ENCODE data around the gene FEM1A.
"Not testable (repeated sequence)": the region's sequence is repeated elsewhere in the genome, so short reads cannot be mapped to it uniquely, and the experiment has no call there.

FEM1A gene

GRCh38 chr19:4774136-4774535, 17.4 kb upstream of the FEM1A start:
- Histone ChIP-seq H3K27ac (ENCODE audit: low read length) (no peak overlapping the region), H3K36me3 (ENCODE audit: control insufficient read depth, insufficient read depth, low read length) (no peaks in the 10 kb centered on the region), H3K27me3 (ENCODE audit: control insufficient read depth, insufficient read depth, low read length) (no peaks in the 10 kb centered on the region), H3K9me3 (ENCODE audit: control insufficient read depth, insufficient read depth, low read length) (no peaks in the 10 kb centered on the region), H3K4me1 (ENCODE audit: control insufficient read depth, insufficient read depth, low read length) (peaks cover under 1% of the 10 kb centered on the region; the same call in 1 of the 2 replicates), H3K4me3 (ENCODE audit: low read length) (no peak overlapping the region)
- WGBS (ENCODE audit: insufficient coverage, insufficient read length), result no CpG with 5 or more reads among the region's 3 CpGs
- DNase-seq (ENCODE audit: low read depth, low spot score), result no peak

- no peaks in the 10 kb centered on the region for H3K27me3 ChIP-seq (ENCODE audit: control insufficient read depth, insufficient read depth, low read length)
- H3K9me3 ChIP-seq (ENCODE audit: control insufficient read depth, insufficient read depth, low read length), result no peaks in the 10 kb centered on the region
- H3K4me1 ChIP-seq (ENCODE audit: control insufficient read depth, insufficient read depth, low read length), result no peaks in the 10 kb centered on the region
- no peaks in the 10 kb centered on the region for H3K36me3 ChIP-seq (ENCODE audit: control insufficient read depth, insufficient read depth, low read length)
- H3K27ac ChIP-seq (ENCODE audit: low read length), result no peak overlapping the region
- DNase-seq (ENCODE audit: low read depth, low spot score), result no peak
- WGBS (ENCODE audit: insufficient coverage, insufficient read length), result no CpG with 5 or more reads among the region's 5 CpGs
- H3K4me3 ChIP-seq (ENCODE audit: low read length), result no peak overlapping the region
Measured at GRCh38 chr19:4775627-4776152, 15.8 kb upstream of the FEM1A start.

DNA sequence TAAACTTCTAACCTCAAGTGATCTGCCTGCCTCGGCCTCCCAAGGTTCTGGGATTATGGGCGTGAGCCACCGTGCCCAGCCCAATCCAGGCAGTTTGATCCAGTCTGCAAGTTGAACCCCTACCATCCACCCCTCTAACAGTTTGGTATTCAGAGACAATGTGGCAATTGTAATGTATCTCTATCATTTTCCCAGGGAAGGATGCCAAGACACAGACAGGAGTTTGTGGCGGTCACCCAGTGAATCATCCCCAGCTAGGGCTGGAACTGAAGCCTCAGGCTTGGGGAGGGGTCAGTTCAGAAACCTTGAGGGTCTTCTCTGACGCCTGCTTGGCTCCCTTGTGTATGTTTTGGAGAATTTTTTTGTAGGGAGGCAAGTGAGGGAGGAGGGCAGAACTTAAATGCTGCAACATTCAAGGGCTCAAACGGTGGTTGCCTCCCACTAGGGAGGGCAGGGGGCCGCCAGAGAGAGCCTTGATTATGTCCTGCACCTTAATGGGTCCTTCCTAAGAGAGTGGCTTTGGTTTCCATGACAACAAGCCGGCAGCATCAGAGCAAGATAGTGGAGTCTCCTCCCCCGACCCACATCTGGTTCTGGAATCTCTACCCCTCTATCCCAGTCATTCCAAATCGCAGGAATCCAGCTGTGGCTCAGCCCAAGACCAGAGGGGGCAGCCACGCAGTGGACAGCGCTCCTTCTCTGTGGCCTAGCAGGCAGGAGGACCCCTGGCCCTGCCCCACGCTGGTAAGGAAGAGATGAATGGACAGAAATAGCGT, 14.9 kb upstream of the FEM1A start:
- Histone ChIP-seq H3K4me3 (ENCODE audit: low read length) (no peak overlapping the region), H3K27ac (ENCODE audit: low read length) (no peak overlapping the region), H3K9me3 (ENCODE audit: control insufficient read depth, insufficient read depth, low read length) (no peaks in the 10 kb centered on the region), H3K27me3 (ENCODE audit: control insufficient read depth, insufficient read depth, low read length) (no peaks in the 10 kb centered on the region), H3K4me1 (ENCODE audit: control insufficient read depth, insufficient read depth, low read length) (no peaks in the 10 kb centered on the region), H3K36me3 (ENCODE audit: control insufficient read depth, insufficient read depth, low read length) (no peaks in the 10 kb centered on the region)
- no CpG with 5 or more reads among the region's 14 CpGs for WGBS (ENCODE audit: insufficient coverage, insufficient read length)
- DNase-seq (ENCODE audit: low read depth, low spot score), result no peak

- H3K4me1 ChIP-seq (ENCODE audit: control insufficient read depth, insufficient read depth, low read length); H3K27me3 ChIP-seq (ENCODE audit: control insufficient read depth, insufficient read depth, low read length); H3K36me3 ChIP-seq (ENCODE audit: control insufficient read depth, insufficient read depth, low read length); DNase-seq (ENCODE audit: low read depth, low spot score); H3K9me3 ChIP-seq (ENCODE audit: control insufficient read depth, insufficient read depth, low read length); H3K27ac ChIP-seq (ENCODE audit: low read length); H3K4me3 ChIP-seq (ENCODE audit: low read length): not testable (repeated sequence)
- no CpG with 5 or more reads among the region's 5 CpGs for WGBS (ENCODE audit: insufficient coverage, insufficient read length)
Measured at GRCh38 chr19:4778124-4778523, 13.4 kb upstream of the FEM1A start.

DNA sequence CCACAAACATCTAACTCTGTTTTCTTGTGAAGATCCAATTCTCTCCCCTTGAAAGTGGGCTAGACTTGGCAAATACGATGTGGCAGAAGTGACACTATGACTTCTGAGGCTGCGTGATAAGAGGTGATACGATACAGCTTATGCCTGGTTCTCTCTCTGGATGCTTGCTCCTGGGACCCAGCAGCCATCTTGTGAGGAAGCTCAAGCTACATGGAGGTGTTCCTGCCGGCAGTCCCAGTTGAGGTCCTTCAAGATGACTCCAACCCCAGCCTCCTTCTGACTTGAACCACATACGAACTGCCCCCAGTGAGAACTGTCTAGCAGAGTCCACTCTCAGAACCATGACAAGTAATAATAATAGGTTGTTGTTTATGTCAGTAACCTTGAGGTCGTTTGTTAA, 10.7 kb upstream of the FEM1A start:
- Histone ChIP-seq H3K4me3 (ENCODE audit: low read length) (no peak overlapping the region), H3K4me1 (ENCODE audit: control insufficient read depth, insufficient read depth, low read length) (no peaks in the 10 kb centered on the region), H3K27me3 (ENCODE audit: control insufficient read depth, insufficient read depth, low read length) (no peaks in the 10 kb centered on the region), H3K27ac (ENCODE audit: low read length) (no peak overlapping the region), H3K9me3 (ENCODE audit: control insufficient read depth, insufficient read depth, low read length) (no peaks in the 10 kb centered on the region), H3K36me3 (ENCODE audit: control insufficient read depth, insufficient read depth, low read length) (no peaks in the 10 kb centered on the region)
- WGBS (ENCODE audit: insufficient coverage, insufficient read length), result no CpG with 5 or more reads among the region's 6 CpGs
- no peak for DNase-seq (ENCODE audit: low read depth, low spot score)

GRCh38 chr19:4781801-4782200, 9.7 kb upstream of the FEM1A start:
- no peak overlapping the region for H3K4me3 ChIP-seq (ENCODE audit: low read length)
- no peak overlapping the region for H3K27ac ChIP-seq (ENCODE audit: low read length)
- no peaks in the 10 kb centered on the region for H3K9me3 ChIP-seq (ENCODE audit: control insufficient read depth, insufficient read depth, low read length)
- no peaks in the 10 kb centered on the region for H3K4me1 ChIP-seq (ENCODE audit: control insufficient read depth, insufficient read depth, low read length)
- DNase-seq (ENCODE audit: low read depth, low spot score), result no peak
- no peaks in the 10 kb centered on the region for H3K36me3 ChIP-seq (ENCODE audit: control insufficient read depth, insufficient read depth, low read length)
- no peaks in the 10 kb centered on the region for H3K27me3 ChIP-seq (ENCODE audit: control insufficient read depth, insufficient read depth, low read length)
- WGBS (ENCODE audit: insufficient coverage, insufficient read length), result no CpG with 5 or more reads among the region's 3 CpGs

DNA sequence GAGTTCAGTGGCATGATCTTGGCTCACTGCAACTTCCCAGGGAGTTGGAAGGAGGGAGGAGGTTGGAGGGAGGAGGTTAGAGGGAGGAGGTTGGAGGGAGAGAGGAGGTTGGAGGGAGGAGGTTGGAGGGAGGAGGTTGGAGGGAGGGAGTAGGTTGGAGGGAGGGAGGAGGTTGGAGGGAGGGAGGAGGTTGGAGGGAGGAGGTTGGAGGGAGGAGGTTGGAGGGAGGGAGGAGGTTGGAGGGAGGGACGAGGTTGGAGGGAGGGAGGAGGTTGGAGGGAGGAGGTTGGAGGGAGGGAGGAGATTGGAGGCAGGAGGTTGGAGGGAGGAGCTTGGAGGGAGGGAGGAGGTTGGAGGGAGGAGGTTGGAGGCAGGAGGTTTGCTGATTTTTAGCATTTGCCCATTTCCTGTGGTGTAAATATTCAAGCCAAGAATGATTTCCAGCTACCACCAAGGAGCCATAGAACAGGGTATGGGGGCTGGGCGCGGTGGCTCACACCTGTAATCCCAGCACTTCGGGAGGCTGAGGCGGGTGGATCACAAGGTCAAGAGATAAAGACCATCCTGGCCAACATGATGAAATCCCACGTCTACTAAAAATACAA, 5.0 kb upstream of the FEM1A start:
- not testable (repeated sequence) for H3K27ac ChIP-seq (ENCODE audit: low read length); H3K27me3 ChIP-seq (ENCODE audit: control insufficient read depth, insufficient read depth, low read length); H3K36me3 ChIP-seq (ENCODE audit: control insufficient read depth, insufficient read depth, low read length); H3K4me1 ChIP-seq (ENCODE audit: control insufficient read depth, insufficient read depth, low read length); H3K4me3 ChIP-seq (ENCODE audit: low read length); H3K9me3 ChIP-seq (ENCODE audit: control insufficient read depth, insufficient read depth, low read length); DNase-seq (ENCODE audit: low read depth, low spot score)
- no CpG with 5 or more reads among the region's 6 CpGs for WGBS (ENCODE audit: insufficient coverage, insufficient read length)

DNA sequence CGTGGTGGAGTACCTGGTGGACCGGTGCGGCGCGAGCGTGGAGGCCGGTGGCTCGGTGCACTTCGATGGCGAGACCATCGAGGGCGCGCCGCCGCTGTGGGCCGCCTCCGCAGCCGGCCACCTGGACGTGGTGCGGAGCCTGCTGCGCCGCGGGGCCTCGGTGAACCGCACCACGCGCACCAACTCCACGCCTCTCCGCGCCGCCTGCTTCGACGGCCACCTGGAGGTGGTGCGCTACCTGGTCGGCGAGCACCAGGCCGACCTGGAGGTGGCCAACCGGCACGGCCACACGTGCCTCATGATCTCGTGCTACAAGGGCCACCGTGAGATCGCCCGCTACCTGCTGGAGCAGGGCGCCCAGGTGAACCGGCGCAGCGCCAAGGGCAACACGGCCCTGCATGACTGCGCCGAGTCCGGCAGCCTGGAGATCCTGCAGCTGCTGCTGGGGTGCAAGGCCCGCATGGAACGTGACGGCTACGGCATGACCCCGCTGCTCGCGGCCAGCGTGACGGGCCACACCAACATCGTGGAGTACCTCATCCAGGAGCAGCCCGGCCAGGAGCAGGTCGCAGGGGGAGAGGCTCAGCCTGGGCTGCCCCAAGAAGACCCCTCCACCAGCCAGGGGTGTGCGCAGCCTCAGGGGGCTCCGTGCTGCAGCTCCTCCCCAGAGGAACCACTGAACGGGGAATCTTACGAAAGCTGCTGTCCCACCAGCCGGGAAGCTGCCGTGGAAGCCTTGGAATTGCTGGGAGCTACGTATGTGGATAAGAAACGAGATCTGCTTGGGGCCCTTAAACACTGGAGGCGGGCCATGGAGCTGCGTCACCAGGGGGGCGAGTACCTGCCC, 708 bp downstream of the FEM1A start:
- not testable (repeated sequence) for H3K9me3 ChIP-seq (ENCODE audit: control insufficient read depth, insufficient read depth, low read length); H3K27ac ChIP-seq (ENCODE audit: low read length); H3K4me1 ChIP-seq (ENCODE audit: control insufficient read depth, insufficient read depth, low read length); H3K27me3 ChIP-seq (ENCODE audit: control insufficient read depth, insufficient read depth, low read length); DNase-seq (ENCODE audit: low read depth, low spot score)
- no CpG with 5 or more reads among the region's 75 CpGs for WGBS (ENCODE audit: insufficient coverage, insufficient read length)
- H3K36me3 ChIP-seq (ENCODE audit: control insufficient read depth, insufficient read depth, low read length), result peaks cover 12% of the 10 kb centered on the region; the same call in 1 of the 2 replicates
- H3K4me3 ChIP-seq (ENCODE audit: low read length), result peak overlapping the region; percentile 95

DNA sequence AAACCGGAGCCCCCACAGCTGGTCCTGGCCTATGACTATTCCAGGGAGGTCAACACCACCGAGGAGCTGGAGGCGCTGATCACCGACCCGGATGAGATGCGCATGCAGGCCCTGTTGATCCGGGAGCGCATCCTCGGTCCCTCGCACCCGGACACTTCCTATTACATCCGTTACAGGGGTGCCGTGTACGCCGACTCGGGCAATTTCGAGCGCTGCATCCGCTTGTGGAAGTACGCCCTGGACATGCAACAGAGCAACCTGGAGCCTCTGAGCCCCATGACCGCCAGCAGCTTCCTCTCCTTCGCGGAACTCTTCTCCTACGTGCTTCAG, 1.3 kb downstream of the FEM1A start:
- not testable (repeated sequence) for H3K4me3 ChIP-seq (ENCODE audit: low read length); H3K9me3 ChIP-seq (ENCODE audit: control insufficient read depth, insufficient read depth, low read length); H3K4me1 ChIP-seq (ENCODE audit: control insufficient read depth, insufficient read depth, low read length); H3K27me3 ChIP-seq (ENCODE audit: control insufficient read depth, insufficient read depth, low read length); DNase-seq (ENCODE audit: low read depth, low spot score); H3K27ac ChIP-seq (ENCODE audit: low read length)
- no CpG with 5 or more reads among the region's 24 CpGs for WGBS (ENCODE audit: insufficient coverage, insufficient read length)
- H3K36me3 ChIP-seq (ENCODE audit: control insufficient read depth, insufficient read depth, low read length), result peaks cover 12% of the 10 kb centered on the region; the same call in 1 of the 2 replicates

DNA sequence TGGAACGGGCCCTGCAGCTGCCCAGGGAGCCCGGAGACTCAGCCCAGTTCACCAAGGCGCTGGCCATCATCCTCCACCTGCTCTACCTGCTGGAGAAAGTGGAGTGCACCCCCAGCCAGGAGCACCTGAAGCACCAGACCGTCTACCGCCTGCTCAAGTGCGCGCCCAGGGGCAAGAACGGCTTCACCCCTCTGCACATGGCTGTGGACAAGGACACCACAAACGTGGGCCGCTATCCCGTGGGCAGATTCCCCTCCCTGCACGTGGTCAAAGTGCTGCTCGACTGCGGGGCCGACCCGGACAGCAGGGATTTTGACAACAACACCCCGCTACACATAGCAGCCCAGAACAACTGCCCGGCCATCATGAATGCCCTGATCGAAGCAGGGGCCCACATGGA, 1.7 kb downstream of the FEM1A start:
- H3K36me3 ChIP-seq (ENCODE audit: control insufficient read depth, insufficient read depth, low read length), result peaks cover 12% of the 10 kb centered on the region; the same call in 1 of the 2 replicates
- not testable (repeated sequence) for H3K9me3 ChIP-seq (ENCODE audit: control insufficient read depth, insufficient read depth, low read length); H3K4me1 ChIP-seq (ENCODE audit: control insufficient read depth, insufficient read depth, low read length); H3K27me3 ChIP-seq (ENCODE audit: control insufficient read depth, insufficient read depth, low read length); DNase-seq (ENCODE audit: low read depth, low spot score); H3K4me3 ChIP-seq (ENCODE audit: low read length); H3K27ac ChIP-seq (ENCODE audit: low read length)
- no CpG with 5 or more reads among the region's 19 CpGs for WGBS (ENCODE audit: insufficient coverage, insufficient read length)
